ENCODE measurements around the gene NCAM1.

Gene NCAM1

DNA sequence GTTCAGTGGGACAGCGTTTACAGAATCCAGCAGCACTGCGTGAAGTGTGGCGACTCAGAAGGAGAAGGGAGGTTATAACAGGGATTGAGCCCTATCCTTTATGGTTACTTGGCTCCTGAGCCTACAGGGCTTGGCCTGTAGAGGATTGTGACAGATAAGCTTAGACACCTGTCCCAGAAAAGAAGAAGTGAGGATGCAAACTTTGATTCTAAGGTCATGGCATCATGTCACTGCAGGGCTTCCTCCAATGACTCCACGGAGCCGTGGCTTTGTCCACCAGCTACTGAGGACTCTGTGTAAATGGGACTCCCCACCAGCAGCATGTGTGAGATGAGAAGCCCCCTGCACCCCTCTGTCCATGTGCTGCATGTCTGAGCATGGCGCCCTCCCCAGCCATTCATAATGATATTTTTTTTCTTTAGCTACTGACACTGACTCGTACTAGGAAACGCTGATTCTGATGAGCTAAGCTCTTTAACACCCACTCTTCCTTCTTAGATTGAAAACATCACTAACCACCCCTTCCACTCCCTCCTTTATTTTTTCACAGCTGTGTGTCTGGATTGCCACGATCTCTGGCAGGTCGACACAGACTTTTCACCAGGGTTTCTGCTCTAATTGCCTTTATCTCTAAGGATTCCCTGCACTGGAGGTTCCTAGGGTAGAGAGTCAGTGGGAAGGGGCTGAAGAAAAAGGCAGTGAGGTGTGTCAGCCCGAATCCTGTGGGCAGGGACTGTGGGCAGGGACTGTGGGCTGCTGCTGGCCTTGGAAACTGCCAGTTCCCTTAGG is 287.7 kb downstream of the NCAM1 start:
- no peak for DNase-seq (ENCODE audit: low read depth)
- TF ChIP-seq, protein P1, sequence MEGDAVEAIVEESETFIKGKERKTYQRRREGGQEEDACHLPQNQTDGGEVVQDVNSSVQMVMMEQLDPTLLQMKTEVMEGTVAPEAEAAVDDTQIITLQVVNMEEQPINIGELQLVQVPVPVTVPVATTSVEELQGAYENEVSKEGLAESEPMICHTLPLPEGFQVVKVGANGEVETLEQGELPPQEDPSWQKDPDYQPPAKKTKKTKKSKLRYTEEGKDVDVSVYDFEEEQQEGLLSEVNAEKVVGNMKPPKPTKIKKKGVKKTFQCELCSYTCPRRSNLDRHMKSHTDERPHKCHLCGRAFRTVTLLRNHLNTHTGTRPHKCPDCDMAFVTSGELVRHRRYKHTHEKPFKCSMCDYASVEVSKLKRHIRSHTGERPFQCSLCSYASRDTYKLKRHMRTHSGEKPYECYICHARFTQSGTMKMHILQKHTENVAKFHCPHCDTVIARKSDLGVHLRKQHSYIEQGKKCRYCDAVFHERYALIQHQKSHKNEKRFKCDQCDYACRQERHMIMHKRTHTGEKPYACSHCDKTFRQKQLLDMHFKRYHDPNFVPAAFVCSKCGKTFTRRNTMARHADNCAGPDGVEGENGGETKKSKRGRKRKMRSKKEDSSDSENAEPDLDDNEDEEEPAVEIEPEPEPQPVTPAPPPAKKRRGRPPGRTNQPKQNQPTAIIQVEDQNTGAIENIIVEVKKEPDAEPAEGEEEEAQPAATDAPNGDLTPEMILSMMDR (IDR thresholded peaks at IDR 0.05; ENCODE audit: control insufficient read depth, extremely low read depth, insufficient read depth), result no peak
- H3K4me3 ChIP-seq (ENCODE audit: low read depth, low read length), result no peak overlapping the region

DNA sequence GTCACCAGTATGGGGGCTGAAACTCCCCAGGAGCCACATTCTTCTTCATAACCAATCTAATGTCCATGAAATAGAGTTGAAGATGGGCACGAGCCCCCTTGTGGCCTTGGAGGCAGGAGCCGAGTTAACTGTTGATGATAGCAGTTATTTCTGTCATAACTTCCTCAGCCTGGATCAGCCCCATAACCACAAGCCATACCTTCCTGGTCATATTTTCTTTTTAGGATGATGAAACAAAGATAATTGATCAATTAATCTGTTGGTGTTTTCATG is 288.2 kb downstream of the NCAM1 start:
- H3K4me3 ChIP-seq (ENCODE audit: low read depth, low read length), result no peak overlapping the region
- TF ChIP-seq, protein P1 (IDR thresholded peaks at IDR 0.05; ENCODE audit: control insufficient read depth, extremely low read depth, insufficient read depth), result peak; percentile 7; the same call in 1 of the 2 replicates
- DNase-seq (ENCODE audit: low read depth), result no peak

- no peak for DNase-seq (ENCODE audit: low read depth)
- TF ChIP-seq, protein P1 (IDR thresholded peaks at IDR 0.05; ENCODE audit: control insufficient read depth, extremely low read depth, insufficient read depth), result no peak
- no peak overlapping the region for H3K4me3 ChIP-seq (ENCODE audit: low read depth, low read length)
These were observed 288.6 kb downstream of the NCAM1 start for GRCh38 chr11:113249786-113250185.

GRCh38 chr11:113251281-113251680 is 290.1 kb downstream of the NCAM1 start:
- no peak overlapping the region for H3K4me3 ChIP-seq (ENCODE audit: low read depth, low read length)
- TF ChIP-seq, protein P1 (IDR thresholded peaks at IDR 0.05; ENCODE audit: control insufficient read depth, extremely low read depth, insufficient read depth), result no peak
- DNase-seq (ENCODE audit: low read depth), result no peak

DNA sequence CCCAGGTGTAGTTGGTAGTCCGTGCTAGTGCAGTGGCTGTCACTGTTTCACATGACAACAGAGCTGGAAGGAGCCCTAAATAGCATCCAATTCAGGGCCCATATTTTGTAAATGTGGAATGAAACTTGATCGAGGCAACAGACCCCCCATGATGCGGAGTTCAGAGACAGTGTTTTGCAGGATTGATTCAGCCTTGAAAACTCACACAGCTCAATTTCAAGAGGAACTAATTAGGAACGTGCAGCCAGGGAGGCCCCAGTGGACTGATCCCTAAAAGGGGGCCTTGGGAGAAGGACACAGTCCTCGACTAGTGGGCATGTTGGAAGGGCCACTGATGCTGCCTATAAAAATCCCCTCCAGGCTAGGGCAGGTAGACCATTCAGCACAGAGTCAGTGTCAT is 292.2 kb downstream of the NCAM1 start:
- H3K4me3 ChIP-seq (ENCODE audit: low read depth, low read length), result no peak overlapping the region

GRCh38 chr11:113255096-113255495 is 293.9 kb downstream of the NCAM1 start:
- no peak for DNase-seq (ENCODE audit: low read depth)
- TF ChIP-seq, protein P1 (IDR thresholded peaks at IDR 0.05; ENCODE audit: control insufficient read depth, extremely low read depth, insufficient read depth), result no peak
- H3K4me3 ChIP-seq (ENCODE audit: low read depth, low read length), result no peak overlapping the region

More for the DNA sequence above, 292.2 kb downstream of the NCAM1 start:
- DNase-seq (ENCODE audit: low read depth), result no peak
- TF ChIP-seq, protein P1 (IDR thresholded peaks at IDR 0.05; ENCODE audit: control insufficient read depth, extremely low read depth, insufficient read depth), result no peak

GRCh38 chr11:113255741-113256140 is 294.5 kb downstream of the NCAM1 start:
- TF ChIP-seq, protein P1 (IDR thresholded peaks at IDR 0.05; ENCODE audit: control insufficient read depth, extremely low read depth, insufficient read depth), result no peak
- no peak overlapping the region for H3K4me3 ChIP-seq (ENCODE audit: low read depth, low read length)
- no peak for DNase-seq (ENCODE audit: low read depth)
